B cell (primary cell): ENCODE measurements around the gene RAB28.

ENCODE experiments used
- CTCF ChIP-seq: fragments of 200-600 bp; IDR thresholded peaks from one replicate; pipeline ENCODE4 v1.8.0; 2022; ENCODE audit warnings: antibody characterized with exemption, mild to moderate bottlenecking
- EZH2 ChIP-seq: IDR thresholded peaks from 2 replicates; pipeline ENCODE4 v1.6.1; 2012; ENCODE audit warnings: borderline replicate concordance, low read depth, mild to moderate bottlenecking, moderate library complexity, low read length; ENCODE audit not compliant: insufficient read depth, poor library complexity, severe bottlenecking

- no peak for TF ChIP-seq CTCF
- no peak for TF ChIP-seq EZH2
These were observed 70.3 kb downstream of the RAB28 start for GRCh38 chr4:13413729-13414437.
